A549 treated with ZK216348 at 1 μM for 4 hours (cell line): ENCODE data around the gene POP4. TPM values are rescaled to one million over a fixed set of nuclear protein-coding genes. Genes with fewer than 3 reads are reported as not detected.

ENCODE experiments used
- total RNA-seq: library from RNA; stranded (reverse); fragments of 200-300 nt; extraction: Qiagen RNA extraction; gene quantifications from 5 replicates; pipeline ENCODE4 v1.2.3, GENCODE V29; 2022; ENCODE audit warnings: low read depth

Gene POP4, protein sequence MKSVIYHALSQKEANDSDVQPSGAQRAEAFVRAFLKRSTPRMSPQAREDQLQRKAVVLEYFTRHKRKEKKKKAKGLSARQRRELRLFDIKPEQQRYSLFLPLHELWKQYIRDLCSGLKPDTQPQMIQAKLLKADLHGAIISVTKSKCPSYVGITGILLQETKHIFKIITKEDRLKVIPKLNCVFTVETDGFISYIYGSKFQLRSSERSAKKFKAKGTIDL
- total RNA-seq: 176 to 248 TPM (median 189 TPM) in 5 replicates

DNA sequence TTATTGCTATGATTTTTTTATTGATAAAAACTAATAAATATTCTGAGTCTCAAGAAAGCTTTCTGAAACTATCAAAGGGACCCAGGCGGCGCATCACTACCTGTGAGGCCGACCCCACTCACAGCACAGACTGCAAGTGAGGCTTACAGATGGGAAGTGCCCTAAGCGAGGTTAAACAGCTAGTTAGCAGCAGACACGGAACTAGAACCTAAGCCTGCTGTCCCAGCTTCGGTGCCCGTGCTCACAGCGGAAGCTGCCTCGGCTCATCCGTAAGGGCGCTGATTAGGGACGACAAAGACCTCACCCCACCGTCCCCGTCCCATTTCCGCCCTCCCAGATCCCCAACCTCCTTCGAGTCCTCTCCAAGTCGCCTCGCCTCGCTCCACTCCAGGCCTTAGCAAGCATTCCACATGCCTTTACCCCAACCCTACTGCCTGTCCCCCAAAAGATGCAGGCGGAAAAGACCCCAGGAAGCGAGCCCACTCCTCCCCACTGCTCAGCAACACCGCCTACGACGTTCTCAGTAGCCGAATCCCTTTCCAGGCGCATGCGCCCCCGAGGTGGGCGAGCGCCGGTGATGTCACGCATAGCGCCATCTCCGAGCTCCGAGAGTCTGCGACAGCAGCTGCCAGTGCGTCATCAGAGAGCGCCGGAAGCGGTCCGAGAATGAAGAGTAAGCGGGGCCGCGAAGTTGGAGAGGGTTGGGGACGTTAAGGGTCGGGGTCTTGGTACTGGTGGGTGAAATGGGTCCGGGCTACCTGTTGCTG is at the start of gene POP4:
TSS of gene POP4 (plus strand) at position 631 of the 767 bp plus-strand sequence. CDS start at position 667, 36 bp downstream.

DNA sequence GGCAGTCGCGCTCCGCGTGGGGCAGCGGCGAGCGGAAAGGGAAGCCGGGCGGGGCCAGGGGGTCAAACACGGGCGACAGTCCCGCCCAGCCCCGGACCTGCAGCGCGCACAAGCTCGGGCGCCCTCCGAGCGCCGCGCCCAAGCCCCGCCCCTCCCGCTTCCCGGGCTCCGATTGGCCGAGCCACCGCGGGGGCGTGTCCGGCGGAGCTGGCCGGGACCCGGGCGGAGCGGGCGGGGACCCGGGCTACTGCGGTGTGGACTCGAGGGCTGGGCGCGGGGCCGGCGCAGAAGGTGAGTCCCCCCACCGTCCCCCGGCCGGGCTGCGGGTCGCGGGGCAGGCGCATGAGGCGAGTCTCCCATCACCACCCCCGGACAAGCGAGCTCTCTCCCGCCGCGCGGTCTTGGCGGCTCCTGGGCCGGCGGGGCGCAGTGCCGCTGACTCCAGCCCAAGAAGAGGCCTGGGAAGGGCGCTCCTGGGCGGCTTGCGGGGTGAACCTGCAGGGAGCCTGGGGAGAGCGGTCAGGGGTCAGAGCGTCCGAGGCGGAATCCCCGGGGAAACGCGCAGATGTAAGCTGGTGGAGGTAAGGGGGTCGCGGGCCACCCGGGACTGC is 59.2 kb downstream of the POP4 start, which contains the start of gene PLEKHF1:
TSS of gene PLEKHF1 (plus strand) at position 247 of the 611 bp plus-strand sequence. CDS start 8,379 bp downstream, outside the sequence.

Other genes starting within 250 kb of the POP4 start
- gene VSTM2B, start 80.3 kb upstream of the POP4 start, total RNA-seq: not detected in 5 replicates
- gene PLEKHF1, start 59.2 kb downstream of the POP4 start, total RNA-seq: 5.6 to 9.9 TPM (median 9.1 TPM) in 5 replicates
- 35.3 to 51.5 TPM (median 47.6 TPM) in 5 replicates for gene C19orf12, start 109.0 kb downstream of the POP4 start, total RNA-seq
- 23.8 to 30.0 TPM (median 24.9 TPM) in 5 replicates for gene CCNE1, start 205.7 kb downstream of the POP4 start, total RNA-seq